Retinal pigment epithelial cell (primary cell): ENCODE measurements around the gene SRP54.

Experiments
- DNase-seq: peaks from one replicate; pipeline ENCODE4 v3.0.0-alpha.2; 2010; ENCODE audit warnings: low read depth
- H3K4me3 ChIP-seq: 2 replicates; pipeline ENCODE4 v1.5.1; 2011; ENCODE audit warnings: mild to moderate bottlenecking, low read length, control low read depth, moderate library complexity
- TF ChIP-seq, protein P1 (sequence below): conservative IDR thresholded peaks from 2 replicates; pipeline ENCODE4 v1.5.1; 2011; ENCODE audit warnings: low read depth, low read length, control low read depth, inconsistent platforms

SRP54 gene

GRCh38 chr14:34970665-34971064 is 12.1 kb upstream of the SRP54 start:
- no peak for DNase-seq
- no peak overlapping the region for H3K4me3 ChIP-seq
- TF ChIP-seq, protein P1, sequence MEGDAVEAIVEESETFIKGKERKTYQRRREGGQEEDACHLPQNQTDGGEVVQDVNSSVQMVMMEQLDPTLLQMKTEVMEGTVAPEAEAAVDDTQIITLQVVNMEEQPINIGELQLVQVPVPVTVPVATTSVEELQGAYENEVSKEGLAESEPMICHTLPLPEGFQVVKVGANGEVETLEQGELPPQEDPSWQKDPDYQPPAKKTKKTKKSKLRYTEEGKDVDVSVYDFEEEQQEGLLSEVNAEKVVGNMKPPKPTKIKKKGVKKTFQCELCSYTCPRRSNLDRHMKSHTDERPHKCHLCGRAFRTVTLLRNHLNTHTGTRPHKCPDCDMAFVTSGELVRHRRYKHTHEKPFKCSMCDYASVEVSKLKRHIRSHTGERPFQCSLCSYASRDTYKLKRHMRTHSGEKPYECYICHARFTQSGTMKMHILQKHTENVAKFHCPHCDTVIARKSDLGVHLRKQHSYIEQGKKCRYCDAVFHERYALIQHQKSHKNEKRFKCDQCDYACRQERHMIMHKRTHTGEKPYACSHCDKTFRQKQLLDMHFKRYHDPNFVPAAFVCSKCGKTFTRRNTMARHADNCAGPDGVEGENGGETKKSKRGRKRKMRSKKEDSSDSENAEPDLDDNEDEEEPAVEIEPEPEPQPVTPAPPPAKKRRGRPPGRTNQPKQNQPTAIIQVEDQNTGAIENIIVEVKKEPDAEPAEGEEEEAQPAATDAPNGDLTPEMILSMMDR: no peak

GRCh38 chr14:34971381-34971780 is 11.4 kb upstream of the SRP54 start:
- no peak overlapping the region for H3K4me3 ChIP-seq
- DNase-seq: no peak
- TF ChIP-seq, protein P1: no peak

GRCh38 chr14:34971801-34972200 is 11.0 kb upstream of the SRP54 start:
- no peak for DNase-seq
- TF ChIP-seq, protein P1: no peak
- no peak overlapping the region for H3K4me3 ChIP-seq

GRCh38 chr14:34978444-34978843 is 4.3 kb upstream of the SRP54 start:
- TF ChIP-seq, protein P1: no peak
- no peak for DNase-seq

GRCh38 chr14:34980337-34980900 is 2.4 kb upstream of the SRP54 start:
- H3K4me3 ChIP-seq: peak overlapping the region; percentile 97

More at GRCh38 chr14:34978444-34978843, 4.3 kb upstream of the SRP54 start:
- H3K4me3 ChIP-seq: no peak overlapping the region

GRCh38 chr14:34981743-34982420 is 910 bp upstream of the SRP54 start:
- peak overlapping the region; percentile 97 for H3K4me3 ChIP-seq
- TF ChIP-seq, protein P1: peak; percentile 47
- DNase-seq: peak; percentile 15

More at GRCh38 chr14:34980337-34980900, 2.4 kb upstream of the SRP54 start:
- TF ChIP-seq, protein P1: no peak
- DNase-seq: no peak
